Measurements from ENCODE around the gene PHF21A.

The PHF21A gene

DNA sequence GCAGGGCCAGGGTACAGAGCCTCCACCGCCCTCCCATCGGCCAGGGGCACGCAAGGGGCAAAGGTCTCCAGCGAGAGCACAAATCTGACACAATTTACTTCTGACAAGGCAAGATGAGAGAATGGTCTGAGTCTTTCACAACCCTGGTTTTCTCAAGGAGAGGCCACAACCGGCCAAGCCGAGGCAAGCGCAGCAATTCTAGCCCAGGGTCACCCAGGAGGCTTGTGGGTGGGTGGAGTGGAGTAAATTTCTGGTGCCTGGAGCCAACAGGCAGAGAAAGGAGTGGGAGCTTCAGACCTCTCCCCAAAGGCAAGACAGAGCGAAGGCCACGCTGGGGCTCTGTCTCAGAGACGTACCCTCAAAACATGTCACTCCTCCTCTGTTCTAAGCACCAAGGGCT lies 189.5 kb downstream of the PHF21A start:
- no peak for DNase-seq

DNA sequence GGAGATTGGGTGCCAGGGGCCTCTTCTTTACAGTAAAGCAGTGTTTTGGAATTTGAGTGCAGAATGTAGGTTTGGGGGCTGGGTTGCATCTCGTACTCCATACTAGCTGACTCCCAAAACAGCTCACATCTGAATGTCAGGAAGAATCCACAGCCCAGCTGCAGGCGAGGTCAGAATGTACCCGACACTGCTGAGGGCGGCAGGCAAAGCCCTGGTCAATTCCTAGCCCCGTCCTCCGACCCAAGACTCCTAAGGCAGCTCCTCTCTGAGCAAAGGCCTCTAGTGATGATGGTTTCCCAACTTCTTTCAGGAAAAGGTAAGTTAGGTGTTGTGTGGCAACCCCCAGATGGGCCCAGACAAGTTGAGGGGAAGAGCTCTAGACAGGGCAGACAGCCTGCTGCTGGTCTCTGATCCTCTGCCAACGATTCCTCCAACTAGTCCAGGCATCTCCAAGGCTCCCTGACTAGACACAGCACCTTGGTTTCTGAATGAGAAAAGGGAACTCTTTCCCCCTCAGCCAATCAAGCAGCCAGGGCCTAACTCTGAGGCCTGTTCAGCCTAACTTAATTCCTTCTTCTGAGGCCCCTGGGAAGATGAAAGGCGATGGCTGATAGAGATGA lies 190.2 kb downstream of the PHF21A start:
- DNase-seq, result no peak

DNA sequence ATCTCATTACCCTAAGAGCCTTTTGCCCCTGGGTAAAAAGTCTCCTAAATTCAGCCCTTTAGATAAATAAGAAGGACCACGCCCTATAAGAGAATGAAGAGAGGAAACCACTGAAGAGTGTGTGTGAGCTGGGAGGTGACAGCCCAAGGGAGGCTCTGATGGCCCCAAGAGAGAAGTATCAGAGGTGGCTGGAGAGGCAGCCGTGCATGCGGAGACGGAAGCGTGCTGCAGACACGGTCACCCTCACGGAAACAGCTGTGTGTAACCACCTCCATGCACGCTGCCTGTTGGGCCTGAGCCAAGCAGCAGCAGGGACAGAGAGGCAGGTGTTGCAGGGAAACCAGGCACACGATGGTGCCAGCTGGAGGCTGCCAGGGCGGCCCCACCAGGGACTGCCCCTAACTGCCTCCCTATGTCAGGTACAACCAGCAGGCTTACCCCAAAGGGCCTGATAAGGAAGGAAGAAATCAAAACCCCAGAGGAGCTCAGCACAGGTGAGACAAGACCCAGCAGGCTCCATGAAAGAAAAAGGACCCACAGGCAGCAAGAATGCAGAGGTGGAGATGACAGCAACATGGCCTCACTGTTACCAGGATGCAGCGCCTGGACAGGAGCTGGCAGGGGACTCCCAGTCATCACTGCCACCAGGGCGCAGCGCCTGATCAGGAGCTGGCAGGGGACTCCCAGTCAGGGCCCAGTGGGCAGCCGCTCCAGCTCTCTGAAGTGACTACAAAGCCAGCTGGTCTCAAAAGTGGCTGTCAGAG lies 191.0 kb downstream of the PHF21A start:
- peak; percentile 89 for DNase-seq

DNA sequence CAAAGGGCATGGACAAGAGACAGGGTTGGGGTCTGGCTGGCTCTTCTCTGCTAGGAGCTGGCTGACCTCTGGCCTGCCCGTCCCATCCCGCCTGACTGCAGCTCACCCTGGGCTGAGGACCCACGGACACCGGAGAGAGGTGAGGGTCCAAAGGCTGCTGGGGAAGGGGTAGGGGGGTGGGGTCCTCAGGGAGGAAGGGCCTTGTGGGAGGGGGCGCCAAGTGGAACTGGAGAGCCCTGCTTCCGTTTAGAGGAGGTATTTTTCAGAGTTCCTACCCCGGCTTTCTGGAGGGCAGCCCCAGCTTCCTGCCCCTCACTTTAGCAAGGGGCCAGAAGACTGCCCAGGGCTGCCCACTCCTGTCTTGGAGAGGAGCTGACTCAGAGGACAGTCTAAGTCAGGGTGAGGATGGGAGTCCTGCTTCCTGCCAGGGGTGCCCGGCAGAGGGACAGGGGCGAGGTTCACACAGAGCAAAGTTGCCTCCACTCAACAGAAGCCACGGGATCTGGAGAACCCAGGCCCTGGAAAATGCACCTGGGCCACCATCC lies 191.7 kb downstream of the PHF21A start:
- no peak for DNase-seq

DNA sequence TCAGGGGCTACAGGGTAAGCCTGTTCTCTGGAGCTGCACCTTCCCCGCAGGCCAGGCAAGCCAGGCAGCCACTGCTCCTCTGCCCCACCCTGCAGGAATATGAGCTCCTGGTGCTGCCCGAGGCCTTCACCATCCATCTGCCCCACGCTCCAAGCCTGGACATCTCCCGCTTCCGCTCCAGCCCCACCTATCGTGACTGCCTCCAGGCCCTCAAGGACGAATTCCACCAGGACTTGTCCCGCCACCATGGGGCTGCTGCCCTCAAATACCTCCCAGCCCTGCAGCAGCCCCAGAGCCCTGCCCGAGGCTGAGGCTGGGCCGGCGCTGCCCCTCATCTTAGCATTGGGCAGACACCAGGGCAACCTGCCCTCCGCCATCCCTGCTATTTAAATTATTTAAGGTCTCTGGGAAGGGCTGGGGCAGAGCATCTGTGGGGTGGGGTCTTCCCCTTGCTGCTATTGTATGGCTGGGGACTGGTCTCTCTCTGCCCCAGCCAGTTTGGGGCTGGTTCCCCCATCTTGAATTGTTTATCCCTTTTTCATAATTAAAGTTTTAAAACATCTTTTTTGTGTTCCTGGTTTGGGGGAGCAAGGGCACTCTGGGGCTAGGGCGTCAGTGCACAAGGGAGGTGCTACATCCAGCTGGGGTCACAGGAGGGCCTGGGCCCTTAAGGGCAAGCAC lies 192.6 kb downstream of the PHF21A start:
- DNase-seq, result no peak

DNA sequence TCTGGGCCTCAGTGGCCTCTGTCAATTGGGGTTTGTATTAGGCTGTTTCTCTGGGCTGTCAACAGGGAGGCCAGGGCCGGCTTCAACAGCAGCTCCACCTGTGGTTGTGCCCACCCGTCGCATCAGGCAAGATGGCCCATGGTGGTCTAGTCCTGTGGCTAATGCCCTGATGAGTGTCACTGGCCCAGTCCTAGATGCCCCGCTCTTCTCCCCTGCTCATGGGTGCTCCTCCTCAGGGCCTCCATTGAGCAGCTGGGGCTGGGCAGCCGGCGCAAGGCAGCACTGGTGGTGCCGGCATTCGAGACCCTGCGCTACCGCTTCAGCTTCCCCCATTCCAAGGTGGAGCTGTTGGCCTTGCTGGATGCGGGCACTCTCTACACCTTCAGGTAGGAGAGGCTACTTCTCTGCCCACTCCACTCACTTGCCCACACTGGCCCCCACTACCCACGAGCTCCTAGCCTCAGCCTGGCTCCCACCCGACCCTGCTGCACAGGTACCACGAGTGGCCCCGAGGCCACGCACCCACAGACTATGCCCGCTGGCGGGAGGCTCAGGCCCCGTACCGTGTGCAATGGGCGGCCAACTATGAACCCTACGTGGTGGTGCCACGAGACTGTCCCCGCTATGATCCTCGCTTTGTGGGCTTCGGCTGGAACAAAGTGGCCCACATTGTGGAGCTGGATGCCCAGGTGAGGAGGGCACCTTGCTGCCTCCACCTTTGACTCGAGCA lies 193.4 kb downstream of the PHF21A start:
- DNase-seq, result no peak

DNA sequence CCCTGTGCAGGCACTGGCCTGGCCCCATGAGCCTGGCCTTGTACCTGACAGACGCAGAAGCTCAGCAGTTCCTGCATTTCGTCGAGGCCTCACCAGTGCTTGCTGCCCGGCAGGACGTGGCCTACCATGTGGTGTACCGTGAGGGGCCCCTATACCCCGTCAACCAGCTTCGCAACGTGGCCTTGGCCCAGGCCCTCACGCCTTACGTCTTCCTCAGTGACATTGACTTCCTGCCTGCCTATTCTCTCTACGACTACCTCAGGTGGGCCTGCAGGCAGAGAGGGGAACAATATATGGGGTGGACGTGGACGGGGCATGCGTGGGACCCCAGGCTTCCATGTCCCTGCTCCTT lies 193.9 kb downstream of the PHF21A start:
- no peak for DNase-seq

DNA sequence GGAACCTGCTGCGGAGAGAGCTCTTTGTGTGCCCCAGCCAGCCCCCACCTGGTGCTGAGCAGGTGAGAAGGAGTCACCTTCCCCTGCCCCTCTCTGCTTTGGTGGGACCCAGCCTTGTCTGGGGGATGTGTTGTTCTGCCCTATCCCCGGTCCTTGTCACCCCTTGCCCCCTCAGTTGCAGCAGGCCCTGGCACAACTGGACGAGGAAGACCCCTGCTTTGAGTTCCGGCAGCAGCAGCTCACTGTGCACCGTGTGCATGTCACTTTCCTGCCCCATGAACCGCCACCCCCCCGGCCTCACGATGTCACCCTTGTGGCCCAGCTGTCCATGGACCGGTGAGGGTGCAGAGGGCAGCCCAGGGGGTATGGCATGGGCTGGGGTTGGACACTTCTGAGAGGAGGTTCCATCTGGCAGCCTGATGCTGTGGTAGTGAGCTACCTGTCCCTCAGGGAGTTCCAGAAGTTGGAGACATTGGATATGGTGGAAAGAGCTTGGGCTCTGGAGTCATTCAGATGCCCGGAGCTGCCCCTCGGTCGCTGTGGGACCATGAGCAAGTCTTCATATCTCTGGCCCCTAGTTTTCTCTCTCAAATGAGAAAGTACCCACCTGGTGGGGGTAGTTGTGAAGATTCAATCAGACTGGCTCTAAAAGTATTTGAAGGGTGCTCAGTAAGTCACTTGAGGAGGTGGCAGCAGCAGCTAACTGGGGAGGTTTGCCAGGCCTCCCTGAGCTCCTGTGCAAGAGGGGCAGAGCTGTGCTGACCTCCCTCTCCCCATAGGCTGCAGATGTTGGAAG lies 194.5 kb downstream of the PHF21A start:
- no peak for DNase-seq

DNA sequence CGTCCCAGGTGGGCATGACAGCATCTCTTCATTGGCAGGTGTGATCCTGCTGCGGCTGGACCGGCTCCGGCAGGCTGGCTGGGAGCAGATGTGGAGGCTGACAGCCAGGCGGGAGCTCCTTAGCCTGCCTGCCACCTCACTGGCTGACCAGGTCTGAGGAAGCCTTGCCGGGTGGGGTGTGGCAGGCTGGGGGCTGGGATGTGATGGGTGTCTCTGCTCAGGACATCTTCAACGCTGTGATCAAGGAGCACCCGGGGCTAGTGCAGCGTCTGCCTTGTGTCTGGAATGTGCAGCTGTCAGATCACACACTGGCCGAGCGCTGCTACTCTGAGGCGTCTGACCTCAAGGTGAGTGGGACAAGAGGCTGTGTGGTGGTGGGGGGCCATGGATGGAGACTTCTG lies 195.3 kb downstream of the PHF21A start:
- no peak for DNase-seq

DNA sequence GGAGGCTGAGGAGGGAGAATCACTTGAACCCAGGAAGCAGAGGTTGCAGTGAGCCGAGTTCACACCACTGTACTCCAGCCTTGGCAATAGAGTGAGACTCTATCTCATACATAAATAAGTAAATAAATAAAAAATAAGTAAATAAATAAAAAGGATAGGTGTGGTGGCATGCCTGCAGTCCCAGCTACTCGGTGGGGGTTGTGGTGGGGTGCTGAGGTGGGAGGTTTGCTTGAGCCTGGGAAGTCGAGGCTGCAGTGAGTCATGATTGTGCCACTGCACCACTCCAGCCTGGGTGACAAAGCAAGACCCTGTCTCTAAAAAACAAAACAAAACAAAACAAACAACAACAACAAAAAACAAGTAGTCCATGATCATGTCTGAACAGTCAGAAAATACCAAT lies 195.7 kb downstream of the PHF21A start:
- DNase-seq, result no peak

DNA sequence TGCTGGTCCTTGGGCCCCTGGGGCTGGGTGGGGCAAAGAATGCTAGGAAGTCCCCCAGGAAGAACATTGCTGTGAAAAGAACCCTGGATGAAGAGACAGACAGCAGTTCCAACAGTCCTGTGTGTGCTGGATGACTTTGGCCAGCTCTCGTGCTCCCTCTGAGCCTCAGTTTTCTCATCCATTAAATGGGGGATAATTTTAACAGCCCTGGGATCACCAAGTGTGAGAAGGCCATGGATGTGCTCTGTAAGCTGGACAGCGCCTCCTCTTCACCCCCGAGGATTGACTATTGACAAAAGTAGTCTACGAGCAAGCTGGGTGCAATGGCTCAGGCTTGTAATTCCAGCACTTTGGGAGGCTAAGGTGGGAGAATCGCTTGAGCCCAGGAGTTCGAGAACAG lies 196.3 kb downstream of the PHF21A start:
- DNase-seq, result no peak

DNA sequence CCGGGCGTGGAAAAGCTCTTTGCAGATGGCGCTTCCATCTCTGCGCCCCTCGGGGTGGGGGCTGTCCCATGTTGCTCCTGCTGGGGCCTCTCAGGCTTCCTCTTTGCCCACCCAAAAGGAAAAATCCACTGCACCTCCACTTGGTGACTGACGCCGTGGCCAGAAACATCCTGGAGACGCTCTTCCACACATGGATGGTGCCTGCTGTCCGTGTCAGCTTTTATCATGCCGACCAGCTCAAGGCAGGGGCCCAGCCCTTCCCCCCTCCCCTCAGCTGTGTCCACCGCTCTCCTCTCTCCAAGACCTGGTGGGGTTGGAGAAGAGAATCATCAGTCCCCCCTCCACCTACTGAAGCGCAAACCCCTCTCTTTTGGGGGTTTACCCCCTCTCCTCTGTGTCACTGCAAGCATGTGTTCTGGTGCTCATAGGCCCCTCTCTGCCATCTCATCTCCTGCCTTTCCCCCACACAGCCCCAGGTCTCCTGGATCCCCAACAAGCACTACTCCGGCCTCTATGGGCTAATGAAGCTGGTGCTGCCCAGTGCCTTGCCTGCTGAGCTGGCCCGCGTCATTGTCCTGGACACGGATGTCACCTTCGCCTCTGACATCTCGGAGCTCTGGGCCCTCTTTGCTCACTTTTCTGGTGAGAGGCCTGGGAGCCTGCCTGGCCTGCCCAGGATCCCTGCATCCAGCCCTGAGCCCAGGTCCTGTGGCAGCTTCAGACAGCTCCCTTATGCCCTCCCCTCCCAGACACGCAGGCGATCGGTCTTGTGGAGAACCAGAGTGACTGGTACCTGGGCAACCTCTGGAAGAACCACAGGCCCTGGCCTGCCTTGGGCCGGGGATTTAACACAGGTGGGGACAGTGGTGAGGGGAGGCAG lies 197.0 kb downstream of the PHF21A start:
- no peak for DNase-seq

DNA sequence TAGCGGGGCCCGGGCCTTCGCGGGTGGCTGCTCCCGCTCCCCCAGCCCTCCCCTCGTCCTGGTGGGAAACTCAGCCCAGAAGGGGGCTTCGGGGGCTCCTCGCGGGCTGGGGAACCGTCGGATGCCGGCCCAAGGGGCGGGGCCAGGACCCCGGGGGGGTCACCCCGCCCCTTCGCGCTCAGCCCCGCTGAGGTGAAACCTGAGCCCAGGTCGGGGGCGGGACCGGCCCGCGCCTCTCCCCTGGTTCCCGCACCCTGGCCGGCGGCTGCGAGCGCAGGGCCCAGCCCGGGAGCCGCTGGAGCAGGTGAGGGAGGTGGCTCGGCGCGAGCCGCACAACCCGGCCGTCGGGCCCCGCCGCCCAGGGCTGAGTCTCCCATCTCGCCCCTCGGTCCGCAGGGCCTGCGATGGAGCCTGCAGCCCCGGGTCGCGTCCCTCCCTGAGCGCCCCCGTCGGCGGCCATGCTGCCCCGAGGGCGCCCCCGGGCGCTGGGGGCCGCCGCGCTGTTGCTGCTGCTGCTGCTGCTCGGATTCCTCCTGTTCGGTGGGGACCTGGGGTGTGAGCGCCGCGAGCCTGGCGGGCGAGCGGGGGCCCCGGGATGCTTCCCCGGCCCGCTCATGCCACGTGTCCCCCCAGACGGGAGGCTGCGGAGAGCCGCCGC lies 198.7 kb downstream of the PHF21A start, which contains the start of gene LARGE2:
LARGE2 (plus strand) TSS at position 232 of the 658 bp plus-strand sequence; CDS start at position 459, 227 bp downstream.
- DNase-seq, result peak; percentile 93

DNA sequence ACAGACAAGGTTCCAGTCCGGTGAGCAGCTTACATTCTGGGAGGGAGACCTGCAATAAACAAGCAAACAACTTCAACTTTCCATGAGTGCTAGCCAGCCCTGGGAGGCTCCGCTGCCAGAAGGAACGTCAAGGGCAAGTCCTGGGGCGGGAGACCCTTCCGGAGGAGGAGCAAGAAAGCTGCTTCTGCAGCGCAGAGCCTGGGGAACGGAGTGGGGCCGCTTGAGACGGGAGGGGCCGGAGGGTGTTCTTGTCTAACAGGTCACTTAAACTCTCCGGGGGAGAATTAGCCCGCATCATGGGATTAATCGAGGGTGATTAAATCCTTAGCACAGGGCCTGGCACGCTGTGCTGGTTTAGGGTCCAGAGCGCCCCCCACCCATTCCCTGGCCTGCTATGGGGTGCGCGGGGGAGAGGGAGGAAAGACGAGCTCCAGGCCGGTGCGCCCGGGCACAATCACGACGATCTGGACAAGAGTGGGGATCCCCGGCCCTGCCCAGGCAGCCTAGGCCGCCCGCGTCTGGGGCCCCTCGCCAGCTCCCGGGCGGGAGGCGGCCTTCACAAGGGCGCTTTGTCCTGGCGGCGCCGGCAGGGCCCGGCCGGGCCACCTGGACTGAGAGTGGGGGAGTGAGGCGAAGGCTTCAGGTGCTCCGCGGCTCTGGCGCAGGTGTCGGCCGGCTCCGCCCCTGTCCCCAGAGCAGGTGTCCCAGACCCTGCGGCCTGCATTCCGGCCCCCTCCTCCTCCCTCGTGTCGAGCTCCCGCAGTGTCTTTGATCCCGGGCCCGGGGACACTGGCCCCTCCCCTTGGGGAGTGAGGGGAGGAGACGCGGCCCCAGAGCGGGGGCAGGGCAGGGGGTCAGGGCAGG lies 199.5 kb downstream of the PHF21A start:
- peak; percentile 98 for DNase-seq

DNA sequence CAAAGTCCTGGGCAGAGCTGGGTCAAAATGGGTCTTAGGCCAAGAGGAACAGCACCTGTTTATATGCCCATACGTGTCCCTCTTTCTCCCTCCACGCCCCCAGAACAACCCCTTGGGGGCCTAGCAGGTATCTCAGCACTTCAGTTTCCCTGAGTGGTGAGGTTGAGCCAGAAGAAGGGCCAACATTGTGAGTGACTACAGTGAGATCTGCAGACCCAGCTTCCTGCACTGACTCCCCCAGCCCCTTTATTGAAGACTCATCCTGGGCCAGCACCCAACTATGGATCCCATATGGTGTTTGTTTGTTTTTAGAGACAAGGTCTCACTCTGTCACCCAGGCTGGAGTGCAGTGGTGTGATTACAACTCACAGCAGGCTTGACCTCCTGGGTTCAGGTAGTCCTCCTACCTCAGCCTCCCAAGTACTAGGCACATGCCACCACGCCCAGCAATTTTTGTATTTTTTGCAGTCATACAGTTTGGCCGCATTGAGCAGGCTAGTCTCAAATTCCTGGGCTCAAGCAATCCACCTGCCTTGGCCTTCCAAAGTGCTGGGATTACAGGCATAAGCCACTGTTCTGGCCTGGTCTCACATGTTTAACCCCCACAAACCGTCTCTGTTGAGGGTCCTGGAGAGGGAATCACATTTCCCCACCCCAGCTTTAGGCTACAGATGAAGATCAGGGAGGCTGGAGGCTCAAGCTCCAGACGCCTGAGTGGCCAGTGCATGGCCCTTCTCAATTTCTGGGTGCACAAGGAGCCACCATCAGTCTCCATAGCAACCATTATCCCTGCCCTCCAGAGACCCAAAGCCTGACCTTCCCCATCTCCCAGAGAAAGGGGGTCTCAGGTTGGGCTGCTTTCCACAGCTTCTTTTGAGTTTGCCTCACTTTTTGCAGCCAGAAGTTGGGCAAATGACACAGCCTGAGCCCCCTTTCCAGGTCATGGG lies 200.4 kb downstream of the PHF21A start:
- DNase-seq, result no peak

DNA sequence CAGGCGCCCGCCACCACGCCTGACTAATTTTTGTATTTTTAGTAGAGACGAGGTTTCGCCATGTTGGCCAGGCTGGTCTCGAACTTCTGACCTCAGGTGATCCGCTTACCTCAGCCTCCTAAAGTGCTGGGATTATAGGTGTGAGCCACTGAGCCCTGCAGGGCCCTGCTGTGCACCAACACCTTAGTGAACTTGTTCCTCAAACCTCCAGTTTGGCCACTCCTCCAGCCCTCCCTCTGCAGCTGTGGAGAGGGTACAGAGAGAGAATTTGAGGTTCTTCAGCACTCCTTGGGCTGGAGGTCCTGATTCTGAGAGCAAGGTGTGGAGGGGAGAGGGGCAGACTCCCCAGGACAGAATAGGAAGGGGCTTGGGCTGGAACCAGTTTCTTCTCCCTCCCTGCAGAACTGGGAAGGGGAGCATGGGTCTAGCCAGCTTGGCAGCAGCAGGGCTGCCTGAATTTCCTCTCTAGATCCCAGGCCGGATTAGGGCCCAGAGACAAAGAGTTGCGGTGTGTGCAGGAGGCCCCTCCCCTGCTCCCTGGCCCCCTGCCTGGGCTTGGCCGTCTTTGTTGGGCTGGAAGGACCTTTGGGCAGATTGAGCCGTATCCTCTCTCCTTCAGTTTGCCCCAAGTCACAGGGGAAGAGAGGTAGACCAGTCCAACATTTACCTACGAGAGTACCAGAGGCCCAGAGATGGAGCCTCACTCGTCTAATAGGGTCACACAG lies 201.3 kb downstream of the PHF21A start:
- DNase-seq, result no peak

DNA sequence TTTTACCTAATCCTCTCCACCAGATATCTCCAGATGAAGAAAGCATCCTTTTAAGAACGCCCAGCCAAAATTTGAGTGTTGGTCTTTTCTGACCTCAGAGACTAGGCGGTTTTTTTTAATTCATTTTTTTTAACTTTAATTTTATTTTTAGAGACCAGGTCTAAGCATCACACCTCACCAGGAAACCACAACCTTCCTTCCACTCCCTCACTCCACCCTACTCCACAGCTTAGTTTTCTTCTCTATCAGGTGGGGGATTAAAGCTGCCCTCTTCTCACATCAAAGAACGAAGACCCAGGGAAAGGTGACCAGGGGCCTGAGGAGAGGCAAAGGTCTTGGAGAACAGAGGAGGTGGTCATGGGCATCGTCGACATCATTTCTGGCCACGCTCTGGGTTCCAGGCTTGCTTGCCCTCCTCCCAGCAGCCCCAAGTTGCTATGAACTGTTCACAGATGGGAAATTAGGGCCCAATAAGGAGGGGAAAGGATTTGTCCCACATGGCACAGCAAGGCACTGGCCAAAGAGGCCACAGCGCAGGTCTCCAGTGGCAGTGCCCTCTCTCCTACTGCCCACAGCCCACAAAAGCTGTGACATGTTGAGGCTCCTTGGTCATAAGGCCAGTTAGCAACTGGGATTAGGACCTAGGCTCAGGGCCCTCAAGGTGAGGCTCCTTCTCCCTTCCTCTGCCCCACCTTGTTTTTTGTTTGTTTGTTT lies 202.1 kb downstream of the PHF21A start:
- no peak for DNase-seq
